ENCODE data around the gene PPP3CA.

Gene PPP3CA

DNA sequence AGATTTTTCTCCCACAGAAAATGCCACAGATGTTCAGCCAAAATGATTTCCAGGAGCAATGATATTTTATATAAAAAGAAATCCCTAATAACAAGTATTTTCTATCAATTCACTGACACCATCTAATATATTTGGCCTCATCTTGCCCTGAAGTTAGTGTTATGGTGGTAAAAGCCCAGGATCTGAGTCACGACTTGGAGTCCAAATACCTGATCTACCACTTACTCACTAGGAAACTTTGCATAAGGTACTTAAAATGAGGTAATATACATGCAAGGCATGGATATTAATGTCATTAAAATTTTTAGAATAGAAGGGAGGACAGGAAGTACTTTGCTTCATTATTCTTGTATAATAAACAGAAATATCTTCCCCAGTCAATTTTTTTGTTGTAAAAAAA lies 16.3 kb downstream of the PPP3CA start:
- DNase-seq (ENCODE audit: low read depth, low spot score) = no peak

DNA sequence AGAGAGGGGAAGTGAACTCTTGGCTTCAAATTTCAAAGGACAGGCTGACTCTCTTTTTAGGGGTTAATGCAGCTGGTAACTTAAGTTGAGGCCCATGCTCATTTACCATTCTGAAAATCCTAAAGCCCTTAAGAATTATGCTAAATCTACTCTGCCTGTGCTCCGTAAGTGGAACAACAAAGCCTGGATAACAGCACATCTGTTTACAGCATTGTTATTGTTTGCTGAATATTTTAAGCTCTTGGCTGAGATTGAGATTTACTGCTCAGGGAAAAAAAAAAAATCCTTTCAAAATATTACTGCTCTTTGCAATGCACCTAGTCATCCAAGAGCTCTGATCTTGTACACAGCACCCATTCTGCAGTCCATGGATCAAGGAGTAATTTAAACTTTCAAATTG lies 17.7 kb downstream of the PPP3CA start:
- no peak for DNase-seq (ENCODE audit: low read depth, low spot score)

DNA sequence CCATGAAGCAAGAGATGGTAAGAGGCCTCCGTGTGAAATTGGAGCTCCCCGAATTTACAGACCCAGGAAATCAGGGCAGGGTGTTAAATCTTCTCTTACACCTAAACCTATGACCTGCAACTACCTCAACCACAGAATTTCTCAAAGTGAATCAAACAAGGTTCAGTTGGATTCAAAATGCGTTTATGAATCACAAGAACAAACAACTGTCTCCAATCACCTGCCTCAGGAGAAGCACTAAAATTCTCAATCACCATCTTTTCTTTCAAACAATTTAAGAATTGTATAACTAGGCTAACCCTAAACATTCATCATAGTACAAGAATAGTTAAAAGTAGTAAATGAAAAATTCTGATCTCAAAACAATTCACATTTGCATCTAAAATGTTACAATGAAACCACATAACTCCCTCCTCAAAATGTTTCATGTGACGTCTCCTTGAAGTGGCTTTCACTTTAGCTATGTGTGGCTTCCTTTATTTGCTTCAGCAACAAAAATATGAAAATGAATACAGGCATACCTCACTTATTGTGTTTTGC lies 19.2 kb downstream of the PPP3CA start:
- no peak for DNase-seq (ENCODE audit: low read depth, low spot score)

DNA sequence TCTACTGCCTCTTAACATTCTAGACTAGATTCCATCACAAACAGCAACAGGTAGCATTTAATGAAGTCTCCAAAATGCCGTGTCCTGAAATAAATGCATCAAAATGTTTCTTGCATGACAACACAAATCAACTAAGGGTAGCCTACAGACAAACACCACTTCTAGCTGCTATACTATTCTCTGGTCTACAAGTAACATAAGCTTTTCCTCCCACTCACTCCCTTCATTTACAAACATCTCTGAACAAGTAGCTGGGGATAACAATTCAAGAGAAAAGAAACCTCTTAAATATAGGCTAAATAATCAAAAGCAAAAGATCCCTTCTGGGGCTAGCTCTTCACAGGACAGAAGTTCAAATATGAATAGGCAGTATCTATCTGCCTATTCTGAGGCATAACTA lies 20.8 kb downstream of the PPP3CA start:
- no peak for DNase-seq (ENCODE audit: low read depth, low spot score)

DNA sequence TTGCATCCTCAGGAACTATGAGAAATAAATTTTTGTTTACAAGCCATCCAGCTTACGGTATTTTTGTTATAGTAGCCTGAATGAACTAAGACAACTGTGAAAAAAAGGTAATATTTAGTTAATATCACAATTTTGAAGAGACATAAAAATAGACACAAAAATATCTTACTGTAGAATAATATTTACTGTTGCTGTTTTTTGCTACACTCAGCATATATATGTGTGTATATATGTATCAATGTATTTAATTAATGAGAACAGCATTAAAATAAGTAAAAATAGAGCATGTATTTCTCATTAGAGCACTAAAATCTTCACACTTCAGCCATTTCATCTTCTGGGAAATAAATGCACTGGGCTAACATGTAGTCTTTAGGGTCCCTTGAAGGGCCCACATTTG lies 24.6 kb downstream of the PPP3CA start:
- DNase-seq (ENCODE audit: low read depth, low spot score) = no peak

- DNase-seq (ENCODE audit: low read depth, low spot score) = no peak
Measured at GRCh38 chr4:101321481-101322042, 25.8 kb downstream of the PPP3CA start.

- no peak for DNase-seq (ENCODE audit: low read depth, low spot score)
Measured at GRCh38 chr4:101315786-101316185, 31.5 kb downstream of the PPP3CA start.

DNA sequence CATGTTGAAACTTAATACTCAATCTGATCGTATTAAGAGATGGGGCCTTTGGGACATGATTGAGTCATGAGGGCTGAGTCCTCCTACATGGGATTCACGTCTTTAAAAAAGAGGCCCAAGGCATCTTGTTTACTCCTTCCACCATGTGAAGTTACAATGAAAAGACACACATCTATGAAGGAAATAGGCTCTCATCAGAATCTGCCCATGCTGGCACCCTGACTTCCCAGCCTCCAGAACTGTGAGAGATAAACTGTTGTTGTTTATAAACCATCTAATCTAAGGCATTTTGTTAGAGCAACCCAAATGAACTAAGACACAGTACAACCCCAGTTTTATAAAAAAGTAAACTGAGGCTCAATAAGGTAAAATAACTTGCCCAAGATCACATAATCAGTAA lies 32.3 kb downstream of the PPP3CA start:
- DNase-seq (ENCODE audit: low read depth, low spot score) = no peak

GRCh38 chr4:101309925-101310324 lies 37.4 kb downstream of the PPP3CA start:
- no peak for DNase-seq (ENCODE audit: low read depth, low spot score)

DNA sequence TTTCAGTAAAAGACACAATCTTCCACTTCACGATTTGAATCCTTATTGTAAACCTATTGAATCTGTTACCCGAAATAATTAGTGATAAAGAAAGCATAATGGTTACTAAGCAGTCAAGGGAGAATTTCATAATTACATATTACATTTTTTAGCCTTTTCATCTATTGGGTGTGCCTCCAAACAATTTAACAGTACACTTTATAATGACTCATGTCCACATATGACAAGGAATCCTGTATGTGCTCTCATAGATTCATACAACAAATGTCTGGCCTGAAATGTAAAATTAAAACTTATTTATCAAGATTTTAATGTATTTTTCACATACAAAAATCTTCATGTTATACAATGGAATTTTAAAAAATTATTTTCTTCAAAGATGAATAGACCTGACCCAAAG lies 39.4 kb downstream of the PPP3CA start:
- DNase-seq (ENCODE audit: low read depth, low spot score) = no peak

DNA sequence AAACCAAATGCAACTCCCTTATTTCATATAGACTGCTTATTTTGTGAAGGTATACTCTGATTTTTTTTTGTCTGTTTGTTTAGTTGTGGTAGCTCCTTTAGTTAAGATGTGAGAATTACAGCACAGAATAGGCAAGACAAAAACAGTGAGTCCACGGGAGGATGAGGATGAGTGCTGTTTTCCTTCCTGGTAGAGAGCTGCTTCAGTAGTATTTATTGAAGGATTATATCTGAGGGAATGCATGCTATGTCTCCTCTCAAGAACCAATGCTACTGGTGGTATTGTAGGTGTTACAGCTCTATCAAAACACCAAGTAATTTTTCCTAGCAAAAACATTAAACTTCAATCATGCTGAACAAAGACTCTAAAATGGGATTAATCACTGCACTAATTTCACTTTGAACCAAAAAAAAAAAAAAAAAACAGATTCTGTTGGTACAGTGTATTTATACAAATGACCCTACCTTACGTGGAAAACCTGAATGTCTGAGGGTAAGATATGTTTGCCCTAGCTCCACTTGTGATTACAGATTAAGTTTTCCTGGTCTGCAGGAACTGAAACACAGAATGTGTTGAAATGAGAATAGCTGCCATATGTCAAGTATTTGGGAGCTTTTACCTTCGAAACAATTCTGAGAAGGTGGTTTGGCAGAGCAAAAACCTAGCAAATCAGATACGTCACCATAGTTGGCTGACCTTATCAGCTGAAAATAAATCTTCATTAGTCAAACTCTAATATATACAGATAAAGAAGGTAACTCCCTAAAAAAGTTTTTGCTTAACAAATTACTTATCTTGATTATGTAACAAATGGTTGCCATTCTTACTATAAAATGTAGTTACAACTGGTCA lies 40.3 kb downstream of the PPP3CA start:
- no peak for DNase-seq (ENCODE audit: low read depth, low spot score)

GRCh38 chr4:101306225-101306624 lies 41.1 kb downstream of the PPP3CA start:
- no peak for DNase-seq (ENCODE audit: low read depth, low spot score)

DNA sequence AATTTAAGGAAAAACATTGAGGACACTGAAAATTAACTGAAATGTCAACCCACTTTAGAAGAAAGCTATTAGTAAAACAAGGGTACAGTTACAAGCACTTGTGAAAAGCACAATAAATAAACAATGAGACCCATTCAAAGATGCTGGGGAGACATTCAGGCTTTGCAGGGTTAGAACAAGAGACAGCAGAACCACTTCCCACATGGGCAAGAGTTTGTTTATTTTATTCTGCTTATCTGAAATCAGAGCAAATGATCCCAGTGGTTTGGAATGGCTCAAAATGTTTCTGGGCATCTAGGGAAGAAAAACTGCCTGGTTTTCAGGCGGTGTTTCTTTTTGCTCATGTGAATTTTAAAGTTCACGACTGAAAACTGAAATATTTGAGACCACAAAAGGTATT lies 42.4 kb downstream of the PPP3CA start:
- DNase-seq (ENCODE audit: low read depth, low spot score) = no peak

DNA sequence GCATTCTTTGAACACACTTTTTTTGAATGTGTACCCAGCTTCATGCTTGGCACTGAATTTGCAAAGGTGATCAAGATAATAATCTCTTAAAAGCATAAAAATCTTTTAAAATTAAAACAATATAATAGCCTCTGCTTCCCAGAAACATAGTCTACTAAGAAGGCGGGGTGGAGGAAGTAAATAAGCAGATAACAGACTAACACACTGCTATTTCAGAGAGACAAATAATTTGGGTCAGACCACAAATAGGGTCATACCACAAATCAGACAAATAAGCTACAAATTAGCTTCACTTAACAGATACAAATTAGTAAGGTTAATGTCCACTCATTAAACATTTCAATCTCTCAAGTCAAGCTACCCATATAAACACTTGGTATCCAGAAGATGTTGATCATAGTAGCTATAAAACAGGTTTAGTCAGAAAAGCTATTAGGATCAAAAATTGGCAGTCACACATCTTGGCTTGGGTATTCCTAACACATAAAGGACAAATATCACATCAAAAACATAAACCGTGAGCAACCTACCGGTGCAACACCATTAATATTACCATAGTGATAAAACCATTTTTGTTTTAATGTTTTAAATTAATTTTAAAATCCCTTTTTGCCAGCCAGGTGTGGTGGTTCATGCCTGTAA lies 47.3 kb downstream of the PPP3CA start:
- DNase-seq (ENCODE audit: low read depth, low spot score) = no peak

GRCh38 chr4:101299021-101299420 lies 48.3 kb downstream of the PPP3CA start:
- DNase-seq (ENCODE audit: low read depth, low spot score) = no peak

DNA sequence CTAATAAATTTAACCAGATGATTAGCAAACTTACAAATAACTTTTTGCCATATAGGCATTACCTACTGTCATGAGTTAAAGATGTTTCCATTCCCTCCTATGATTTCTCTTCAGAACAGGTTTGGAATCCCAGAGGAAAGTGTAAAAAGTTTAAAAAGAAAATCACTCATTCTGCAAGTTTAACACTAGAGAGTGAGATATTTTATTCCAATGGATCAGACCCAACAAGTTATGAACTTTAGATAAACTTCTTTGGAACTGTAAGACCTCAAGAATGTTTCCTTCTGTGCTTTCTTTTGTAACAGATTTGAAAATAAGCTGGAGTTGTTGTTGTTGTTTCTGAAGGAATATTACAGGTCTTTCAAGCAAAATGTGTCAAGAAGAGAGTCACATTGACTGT lies 51.6 kb downstream of the PPP3CA start:
- no peak for DNase-seq (ENCODE audit: low read depth, low spot score)

DNA sequence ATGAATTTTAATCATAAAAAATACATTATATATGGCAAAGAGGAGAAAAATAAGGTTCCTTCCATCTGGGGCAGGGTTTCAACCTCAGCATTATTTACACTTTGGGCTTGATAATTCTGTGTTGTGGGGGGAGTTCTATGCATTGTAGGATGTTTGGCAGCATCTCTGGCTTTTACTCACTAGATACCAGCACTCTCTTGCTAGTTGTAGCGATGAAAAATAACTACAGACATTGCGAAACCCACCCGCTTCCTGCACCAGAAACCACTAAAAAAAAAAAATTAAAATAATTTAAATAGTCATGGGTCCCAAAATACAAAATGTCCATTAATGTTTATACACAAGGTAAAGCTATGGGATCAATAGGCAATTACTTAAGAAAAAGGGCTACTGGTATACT lies 52.7 kb downstream of the PPP3CA start:
- no peak for DNase-seq (ENCODE audit: low read depth, low spot score)

DNA sequence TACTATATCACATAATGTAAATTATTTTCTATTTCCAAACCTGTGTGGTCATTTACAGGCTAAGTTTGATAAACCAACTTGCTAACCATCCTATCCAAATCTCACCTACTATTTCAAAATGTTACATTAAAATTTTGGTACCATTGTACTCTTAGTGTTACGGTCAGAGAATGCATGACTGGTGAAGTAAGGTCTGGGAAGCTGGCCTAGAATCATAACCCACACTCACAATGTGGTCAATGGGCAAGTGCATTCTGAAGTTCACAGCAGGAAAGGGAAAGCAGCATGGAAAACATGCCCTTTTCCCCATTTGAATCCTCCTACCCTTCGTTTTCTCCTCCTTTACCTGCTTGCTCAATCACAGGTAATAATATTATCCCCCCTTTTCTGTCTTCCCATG lies 54.4 kb downstream of the PPP3CA start:
- DNase-seq (ENCODE audit: low read depth, low spot score) = no peak

DNA sequence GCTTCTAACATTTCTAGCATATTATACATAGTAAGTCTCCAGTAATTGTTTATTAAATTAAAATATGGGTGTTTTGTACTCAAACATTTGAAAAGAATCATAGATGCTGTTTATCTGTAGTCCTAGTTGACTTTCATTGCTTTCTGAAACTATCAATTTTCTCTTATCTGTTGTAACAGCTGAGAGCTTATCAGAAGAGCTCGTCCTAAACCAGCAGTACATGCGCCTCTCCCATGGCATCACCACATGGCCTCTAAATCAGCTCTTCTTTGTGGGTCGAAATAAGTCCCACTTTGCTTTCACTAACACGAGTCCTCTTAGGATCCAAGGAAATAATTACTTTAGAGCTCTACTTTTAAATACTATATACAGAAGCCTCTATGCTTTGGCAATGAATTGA lies 55.1 kb downstream of the PPP3CA start:
- DNase-seq (ENCODE audit: low read depth, low spot score) = no peak

- DNase-seq (ENCODE audit: low read depth, low spot score) = no peak
Measured at GRCh38 chr4:101291198-101291597, 56.1 kb downstream of the PPP3CA start.

DNA sequence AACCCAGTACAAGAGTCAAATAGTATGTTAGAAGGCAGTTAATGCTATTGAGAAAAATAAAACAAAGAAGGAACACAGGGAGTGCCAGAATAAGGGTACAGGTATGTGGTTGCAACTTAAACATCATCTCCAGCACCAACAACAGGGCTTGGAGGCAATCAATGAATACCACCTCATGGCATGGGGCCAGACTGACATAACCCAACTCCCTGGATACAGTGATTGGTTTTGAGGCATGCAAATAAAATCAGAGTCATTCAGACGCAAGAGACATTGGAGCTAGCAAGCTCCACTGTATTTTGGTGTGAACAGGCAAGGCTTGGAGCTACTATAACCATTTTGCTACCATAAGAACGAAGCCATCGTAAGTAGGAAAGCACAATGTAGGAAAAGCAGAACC lies 56.7 kb downstream of the PPP3CA start:
- no peak for DNase-seq (ENCODE audit: low read depth, low spot score)

- no peak for DNase-seq (ENCODE audit: low read depth, low spot score)
Measured at GRCh38 chr4:101289306-101289705, 58.0 kb downstream of the PPP3CA start.

Measured in iPS DF 19.7 (cell line).